ENCODE results near the gene NGRN. TPM values are rescaled to one million over a fixed set of nuclear protein-coding genes. Genes with fewer than 3 reads are reported as not detected.
"Not testable (repeated sequence)": the region's sequence is repeated elsewhere in the genome, so short reads cannot be mapped to it uniquely, and the experiment has no call there.

Gene NGRN
- total RNA-seq, 3 donors from 2014 or later (not counting 1 experiment from before 2014, with no cell fraction given) = 33.4 to 43.5 (median 33.5) TPM

- DNase-seq = peak; percentile 60 to 81
- H3K9me3 Mint-ChIP-seq; H3K4me1 Mint-ChIP-seq; H3K27ac ChIP-seq (ENCODE audit: low read length); H3K4me3 ChIP-seq (ENCODE audit: low read length); H3K27ac Mint-ChIP-seq; H3K4me1 ChIP-seq (ENCODE audit: control insufficient read depth, insufficient read depth, low read length); H3K9me3 ChIP-seq (ENCODE audit: control insufficient read depth, insufficient read depth, low read length); H3K36me3 Mint-ChIP-seq; H3K27me3 ChIP-seq (ENCODE audit: control insufficient read depth, insufficient read depth, low read length); intact Hi-C loops (cut with micrococcal nuclease); H3K27me3 Mint-ChIP-seq (ENCODE audit: low read depth in 2 of 2); H3K4me3 Mint-ChIP-seq; H3K36me3 ChIP-seq (ENCODE audit: control insufficient read depth, insufficient read depth, low read length): not testable (repeated sequence)
- WGBS (ENCODE audit: insufficient coverage) = 49% methylated on average over 13 of the region's 13 CpGs
- ATAC-seq = peak in 2 of 3 donors; percentile 53 to 57
- TF ChIP-seq CTCF (IDR thresholded peaks at IDR 0.05) = peak; percentile 72
Measured at GRCh38 chr15:90293040-90293810, 27.8 kb downstream of the NGRN start.

DNA sequence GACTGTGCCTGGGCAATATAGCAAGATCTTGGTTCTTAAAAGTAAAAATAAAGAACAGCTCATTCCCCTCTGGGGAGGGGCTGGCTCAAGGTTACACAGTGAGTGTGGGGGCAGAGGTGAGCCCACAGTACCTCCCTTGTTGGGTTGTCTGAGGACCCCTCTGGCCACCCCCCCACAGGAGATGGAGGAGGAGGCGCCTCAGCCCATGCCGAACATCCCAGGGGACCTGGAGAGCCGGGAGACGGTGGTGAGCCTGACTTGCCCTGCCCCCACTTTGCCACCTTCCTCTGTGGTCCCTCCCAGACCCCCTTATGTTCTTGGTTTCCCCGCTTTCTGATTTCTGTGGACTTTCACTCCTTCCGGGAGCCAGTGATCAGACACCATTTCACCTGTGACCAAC is 28.7 kb downstream of the NGRN start:
- intact Hi-C loops (cut with micrococcal nuclease) = no loop called here
- Mint-ChIP-seq H3K4me1 (peaks cover 6 to 7% of the 10 kb centered on the region in 2 donors), H3K9me3 (no peaks in the 10 kb centered on the region), H3K36me3 (no peaks in the 10 kb centered on the region), H3K27ac (no peak overlapping the region), H3K4me3 (no peak overlapping the region), H3K27me3 (ENCODE audit: low read depth in 2 of 2) (peaks cover 0 to 6% of the 10 kb centered on the region in 2 donors)
- ATAC-seq (no peak), DNase-seq (no peak)
- TF ChIP-seq CTCF (IDR thresholded peaks at IDR 0.05) = no peak
- 93% methylated on average over 6 of the region's 6 CpGs for WGBS (ENCODE audit: insufficient coverage)
- Histone ChIP-seq H3K9me3 (ENCODE audit: control insufficient read depth, insufficient read depth, low read length) (no peaks in the 10 kb centered on the region), H3K27me3 (ENCODE audit: control insufficient read depth, insufficient read depth, low read length) (no peaks in the 10 kb centered on the region), H3K36me3 (ENCODE audit: control insufficient read depth, insufficient read depth, low read length) (no peaks in the 10 kb centered on the region), H3K4me1 (ENCODE audit: control insufficient read depth, insufficient read depth, low read length) (peaks cover 4% of the 10 kb centered on the region), H3K4me3 (ENCODE audit: low read length) (no peak overlapping the region), H3K27ac (ENCODE audit: low read length) (no peak overlapping the region)

DNA sequence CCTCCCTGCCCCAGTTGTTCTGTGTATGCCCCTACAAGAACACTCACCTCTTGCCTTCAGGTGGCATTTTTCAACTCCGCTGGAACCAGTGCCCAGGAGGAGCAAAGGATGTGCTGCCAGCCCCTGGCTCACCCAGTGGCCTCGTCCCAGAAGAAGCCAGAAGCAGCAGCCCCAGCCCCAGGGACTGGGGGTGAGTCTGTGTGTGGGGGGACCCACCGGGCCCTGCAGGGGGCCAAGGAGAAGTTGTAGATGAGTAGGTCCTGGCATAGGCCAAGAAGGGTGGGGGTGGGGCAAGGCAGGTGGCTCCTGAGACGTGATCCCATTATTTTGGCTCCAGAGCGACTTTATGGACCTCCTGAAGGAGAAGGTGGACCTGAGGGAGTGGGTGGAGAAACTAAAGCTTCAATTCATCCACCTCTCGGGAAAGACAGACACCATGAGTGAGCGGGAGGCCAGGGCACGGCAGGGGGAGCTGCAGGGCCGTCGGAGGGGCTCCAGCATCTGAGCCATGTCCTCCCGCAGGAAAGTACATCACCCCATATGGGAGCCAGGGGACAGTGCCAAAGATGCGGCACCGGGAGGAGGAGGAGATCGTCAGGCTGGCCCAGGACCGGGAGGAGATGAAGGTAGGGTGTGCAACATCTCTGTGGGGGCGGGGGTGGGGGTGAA is 29.3 kb downstream of the NGRN start:
- intact Hi-C loops (cut with micrococcal nuclease) = no loop called here
- ATAC-seq (no peak), DNase-seq (no peak)
- Histone ChIP-seq H3K27me3 (ENCODE audit: control insufficient read depth, insufficient read depth, low read length) (no peaks in the 10 kb centered on the region), H3K4me3 (ENCODE audit: low read length) (no peak overlapping the region), H3K36me3 (ENCODE audit: control insufficient read depth, insufficient read depth, low read length) (no peaks in the 10 kb centered on the region), H3K27ac (ENCODE audit: low read length) (no peak overlapping the region), H3K4me1 (ENCODE audit: control insufficient read depth, insufficient read depth, low read length) (peaks cover 4% of the 10 kb centered on the region), H3K9me3 (ENCODE audit: control insufficient read depth, insufficient read depth, low read length) (no peaks in the 10 kb centered on the region)
- Mint-ChIP-seq H3K27me3 (ENCODE audit: low read depth in 2 of 2) (peaks cover 0 to 6% of the 10 kb centered on the region in 2 donors), H3K9me3 (no peaks in the 10 kb centered on the region), H3K4me3 (no peak overlapping the region), H3K36me3 (no peaks in the 10 kb centered on the region), H3K4me1 (peaks cover 6 to 7% of the 10 kb centered on the region in 2 donors), H3K27ac (no peak overlapping the region)
- WGBS (ENCODE audit: insufficient coverage) = 90% methylated on average over 16 of the region's 16 CpGs
- TF ChIP-seq CTCF (IDR thresholded peaks at IDR 0.05) = no peak

Data from natural killer cell (primary cell).